ENCODE measurements around the gene CYSTM1.

CYSTM1 gene

GRCh38 chr5:140133514-140134167, 41.3 kb upstream of the CYSTM1 start:
- no peak for TF ChIP-seq CTCF (IDR thresholded peaks at IDR 0.05; ENCODE audit: control insufficient read depth, extremely low read depth, insufficient read depth)
- no peak overlapping the region for H3K4me3 ChIP-seq (ENCODE audit: low read depth, low read length)
- no peak for DNase-seq (ENCODE audit: low read depth)

GRCh38 chr5:140134277-140134935, 40.6 kb upstream of the CYSTM1 start:
- H3K4me3 ChIP-seq (ENCODE audit: low read depth, low read length) = no peak overlapping the region
- TF ChIP-seq CTCF (IDR thresholded peaks at IDR 0.05; ENCODE audit: control insufficient read depth, extremely low read depth, insufficient read depth) = no peak
- no peak for DNase-seq (ENCODE audit: low read depth)

GRCh38 chr5:140135127-140135526, 39.9 kb upstream of the CYSTM1 start:
- no peak for TF ChIP-seq CTCF (IDR thresholded peaks at IDR 0.05; ENCODE audit: control insufficient read depth, extremely low read depth, insufficient read depth)
- no peak for DNase-seq (ENCODE audit: low read depth)
- H3K4me3 ChIP-seq (ENCODE audit: low read depth, low read length) = no peak overlapping the region

GRCh38 chr5:140136624-140137023, 38.4 kb upstream of the CYSTM1 start:
- TF ChIP-seq CTCF (IDR thresholded peaks at IDR 0.05; ENCODE audit: control insufficient read depth, extremely low read depth, insufficient read depth) = no peak
- no peak for DNase-seq (ENCODE audit: low read depth)
- H3K4me3 ChIP-seq (ENCODE audit: low read depth, low read length) = no peak overlapping the region

- H3K4me3 ChIP-seq (ENCODE audit: low read depth, low read length) = no peak overlapping the region
- no peak for TF ChIP-seq CTCF (IDR thresholded peaks at IDR 0.05; ENCODE audit: control insufficient read depth, extremely low read depth, insufficient read depth)
- no peak for DNase-seq (ENCODE audit: low read depth)
Observed at GRCh38 chr5:140140435-140140834, 34.6 kb upstream of the CYSTM1 start.

GRCh38 chr5:140141241-140141640, 33.7 kb upstream of the CYSTM1 start:
- H3K4me3 ChIP-seq (ENCODE audit: low read depth, low read length) = no peak overlapping the region
- peak; percentile 65 for DNase-seq (ENCODE audit: low read depth)
- TF ChIP-seq CTCF (IDR thresholded peaks at IDR 0.05; ENCODE audit: control insufficient read depth, extremely low read depth, insufficient read depth) = no peak

- DNase-seq (ENCODE audit: low read depth) = no peak
- TF ChIP-seq CTCF (IDR thresholded peaks at IDR 0.05; ENCODE audit: control insufficient read depth, extremely low read depth, insufficient read depth) = no peak
- H3K4me3 ChIP-seq (ENCODE audit: low read depth, low read length) = no peak overlapping the region
Observed at GRCh38 chr5:140142246-140142645, 32.7 kb upstream of the CYSTM1 start.

Data from LNCaP clone FGC (cell line).